H1 (cell line): ENCODE data around the gene KLB. TPM values are rescaled to one million over a fixed set of nuclear protein-coding genes. Genes with fewer than 3 reads are reported as not detected.
"Not testable (repeated sequence)": the region's sequence is repeated elsewhere in the genome, so short reads cannot be mapped to it uniquely, and the experiment has no call there.

ENCODE experiments used
- CTCF ChIA-PET: fragments of 300-600 bp; sonication (Branson Sonifier 250); formaldehyde crosslinking; loops from one replicate; lab custom pipeline; 2021; ENCODE audit not compliant: partially characterized antibody; lab: Charles Lee
- POLR2A ChIA-PET: fragments of 300-600 bp; sonication (Branson Sonifier 250); formaldehyde crosslinking; loops from one replicate; lab custom pipeline; 2021; ENCODE audit warnings: inconsistent platforms; ENCODE audit not compliant: partially characterized antibody; lab: Charles Lee
- DNase-seq, 2 experiments: peaks; one replicate each; pipeline versions ENCODE4 v3.0.0 to v3.0.0-alpha.2; 2010 to 2022; ENCODE audit warnings: low spot score in 2 of 2, low read depth in 1 of 2, mixed read lengths in 1 of 2
- FAIRE-seq: peaks from 2 replicates; lab custom pipeline; 2011; peaks lifted over from hg19 to GRCh38; lab: Jason Lieb, UNC
- H2AFZ ChIP-seq: 2 replicates; pipeline ENCODE4 v1.8.1; 2012; ENCODE audit warnings: low read length, inconsistent platforms
- H2AK5ac ChIP-seq: 2 replicates; pipeline ENCODE4 v1.6.1; 2013; ENCODE audit warnings: low read depth, low read length
- H2BK120ac ChIP-seq: replicated peaks from 2 replicates; pipeline ENCODE3; 2013; ENCODE audit warnings: low read depth, low read length, inconsistent platforms
- H2BK12ac ChIP-seq: 2 replicates; pipeline ENCODE4 v1.6.1; 2013; ENCODE audit warnings: low read depth, low read length
- H2BK15ac ChIP-seq: 2 replicates; pipeline ENCODE4 v1.6.1; 2013; ENCODE audit warnings: low read length
- H2BK20ac ChIP-seq: 2 replicates; pipeline ENCODE4 v1.6.1; 2013; ENCODE audit warnings: low read length
- H2BK5ac ChIP-seq: 2 replicates; pipeline ENCODE4 v1.6.1; 2013; ENCODE audit warnings: low read depth, low read length
- H3K14ac ChIP-seq: 2 replicates; pipeline ENCODE4 v1.6.1; 2013; ENCODE audit warnings: inconsistent platforms; ENCODE audit not compliant: insufficient read length
- H3K18ac ChIP-seq: 2 replicates; pipeline ENCODE4 v1.6.1; 2013; ENCODE audit warnings: low read length; ENCODE audit errors: extremely low read depth
- H3K23ac ChIP-seq: 2 replicates; pipeline ENCODE4 v1.6.1; 2013; ENCODE audit warnings: inconsistent platforms; ENCODE audit not compliant: insufficient read length
- H3K23me2 ChIP-seq: 2 replicates; pipeline ENCODE4 v1.6.1; 2013; ENCODE audit warnings: low read depth, low read length
- H3K27ac ChIP-seq: 2 replicates; pipeline ENCODE4 v1.6.1; 2011; ENCODE audit warnings: low read depth, low read length, inconsistent platforms
- H3K27me3 ChIP-seq, 4 experiments: replicated peaks in 1 of 4; 1 replicate in 1 of 4; 2 replicates in 3 of 4; pipeline versions ENCODE4 v1.6.1 to v1.8.1; 2011 to 2013; ENCODE audit warnings: low read length in 3 of 4, mild to moderate bottlenecking in 3 of 4, inconsistent platforms in 2 of 4, mixed read lengths in 2 of 4, moderate library complexity in 1 of 4; ENCODE audit not compliant: control insufficient read depth in 3 of 4, insufficient read depth in 3 of 4; ENCODE audit errors: extremely low read depth in 1 of 4
- H3K36me3 ChIP-seq, 4 experiments: 2 replicates each; pipeline versions ENCODE4 v1.6.1 to v1.8.1; 2011 to 2013; ENCODE audit warnings: mild to moderate bottlenecking in 4 of 4, low read length in 3 of 4, moderate library complexity in 2 of 4, control low read depth in 1 of 4, inconsistent platforms in 1 of 4; ENCODE audit not compliant: insufficient read depth in 4 of 4, control insufficient read depth in 2 of 4
- H3K4ac ChIP-seq: replicated peaks from 2 replicates; pipeline ENCODE3; 2013; ENCODE audit warnings: low read length, low read depth, mixed read lengths, inconsistent platforms; ENCODE audit not compliant: insufficient read length
- H3K4me1 ChIP-seq, 4 experiments: replicated peaks in 1 of 4; 1 replicate in 1 of 4; 2 replicates in 3 of 4; pipeline versions ENCODE4 v1.6.1 to v1.8.1; 2011 to 2013; ENCODE audit warnings: low read length in 3 of 4, inconsistent platforms in 2 of 4, mixed read lengths in 1 of 4; ENCODE audit not compliant: insufficient read depth in 4 of 4, control insufficient read depth in 3 of 4
- H3K4me2 ChIP-seq, 2 experiments: 2 replicates each; pipeline versions ENCODE4 v1.6.1 to v1.8.1; 2011 to 2013; ENCODE audit warnings: low read depth in 2 of 2, low read length in 2 of 2, control low read depth in 1 of 2, inconsistent platforms in 1 of 2, mild to moderate bottlenecking in 1 of 2; ENCODE audit not compliant: insufficient read depth in 1 of 2
- H3K4me3 ChIP-seq, 4 experiments: fragments of 200-600, 300-600 bp in 1 of 4; sonication (generic), shearing (Covaris generic), sonication (Bioruptor Twin) in 1 of 4; 2 replicates each; pipeline versions ENCODE4 v1.5.1 to v1.8.1; 2011 to 2016; ENCODE audit warnings: low read length in 4 of 4, low read depth in 3 of 4, control low read depth in 2 of 4, inconsistent platforms in 2 of 4, mild to moderate bottlenecking in 2 of 4, mixed read lengths in 1 of 4, moderate library complexity in 1 of 4; ENCODE audit not compliant: insufficient read depth in 2 of 4; ENCODE audit errors: extremely low read depth in 1 of 4
- H3K56ac ChIP-seq: replicated peaks from 2 replicates; pipeline ENCODE3; 2013; ENCODE audit warnings: low read depth, mild to moderate bottlenecking, mixed read lengths, low read length, inconsistent platforms; ENCODE audit not compliant: insufficient read length
- H3K79me1 ChIP-seq: 2 replicates; pipeline ENCODE4 v1.6.1; 2013; ENCODE audit warnings: low read depth, low read length, control low read depth
- H3K79me2 ChIP-seq, 2 experiments: 2 replicates each; pipeline versions ENCODE4 v1.6.1 to v1.8.1; 2012 to 2013; ENCODE audit warnings: low read length in 2 of 2, mild to moderate bottlenecking in 2 of 2, inconsistent platforms in 1 of 2; ENCODE audit not compliant: insufficient read depth in 2 of 2, control insufficient read depth in 1 of 2
- H3K9ac ChIP-seq, 4 experiments: replicated peaks in 1 of 4; 1 replicate in 1 of 4; 2 replicates in 3 of 4; pipeline versions ENCODE4 v1.6.1 to v1.8.1; 2011 to 2013; ENCODE audit warnings: low read depth in 3 of 4, low read length in 3 of 4, control low read depth in 2 of 4, mild to moderate bottlenecking in 2 of 4, moderate library complexity in 2 of 4, inconsistent platforms in 1 of 4; ENCODE audit errors: extremely low read depth in 1 of 4
- H3K9me3 ChIP-seq, 2 experiments: 2 replicates each; pipeline versions ENCODE4 v1.6.1 to v1.8.1; 2012 to 2013; ENCODE audit warnings: mild to moderate bottlenecking in 2 of 2, moderate library complexity in 2 of 2, control low read depth in 1 of 2, inconsistent platforms in 1 of 2, low read depth in 1 of 2, low read length in 1 of 2, mixed read lengths in 1 of 2; ENCODE audit not compliant: insufficient read depth in 2 of 2
- H4K20me1 ChIP-seq, 2 experiments: replicated peaks in 1 of 2; 2 replicates each; pipeline versions ENCODE3 to v1.8.1; 2011 to 2013; ENCODE audit warnings: inconsistent platforms in 2 of 2, low read length in 2 of 2, mild to moderate bottlenecking in 1 of 2; ENCODE audit not compliant: insufficient read depth in 2 of 2, control insufficient read depth in 1 of 2
- H4K5ac ChIP-seq: 2 replicates; pipeline ENCODE4 v1.6.1; 2013; ENCODE audit warnings: low read length, low read depth, mixed read lengths, inconsistent platforms; ENCODE audit not compliant: insufficient read length
- H4K8ac ChIP-seq: 2 replicates; pipeline ENCODE4 v1.8.0; 2013; ENCODE audit warnings: mild to moderate bottlenecking, moderate library complexity, low read length, inconsistent platforms; ENCODE audit not compliant: insufficient read depth; ENCODE audit errors: extremely low read depth
- H4K91ac ChIP-seq: replicated peaks from 2 replicates; pipeline ENCODE3; 2013; ENCODE audit warnings: low read length, mixed read lengths, inconsistent platforms; ENCODE audit not compliant: insufficient read length
- WGBS, 2 experiments: shearing (Covaris generic) in 1 of 2; methylation state at CpG; one replicate each; pipeline versions ENCODE4 v1.1.6 to v1.1.7; 2013 to 2015; ENCODE audit warnings: low lambda C conversion rate in 2 of 2, mixed read lengths in 2 of 2, inconsistent platforms in 1 of 2, low coverage in 1 of 2, missing lambda C conversion rate in 1 of 2; ENCODE audit not compliant: insufficient replicate concordance in 2 of 2, insufficient coverage in 1 of 2, insufficient read length in 1 of 2; ENCODE audit errors: extremely low coverage in 1 of 2, missing lambda C conversion rate in 1 of 2; 5-methylcytosine and 5-hydroxymethylcytosine counted together
- polyA plus RNA-seq, 7 experiments: library from polyadenylated mRNA; depleted of rRNA in 3 of 7; stranded (reverse) in 5 of 7; unstranded in 2 of 7; fragments of >200 nt in 5 of 7; fragments of 200-250 nt in 2 of 7; gene quantifications; 1 replicate in 5 of 7; 2 replicates in 1 of 7; 4 replicates in 1 of 7; pipeline versions ENCODE4 v1.2.1 to v1.2.3, GENCODE V29; 2011 to 2013; ENCODE audit warnings: missing spikeins in 2 of 7, mixed read lengths in 2 of 7
- total RNA-seq: library from RNA; stranded (reverse); fragmentation: NEBNext Ultra II Directional; extraction: Animal tissue kit (Norgen Biotek cat#: 25700); gene quantifications from 2 replicates; pipeline ENCODE4 v1.2.1, GENCODE V29; 2021

The KLB gene
- total and polyA plus RNA-seq, 2 of the 8 experiments (the other 6 are each of a cell fraction or from before 2014, with no cell fraction given) = 0.03 TPM; not detected in 1

GRCh38 chr4:39425297-39425696 is 18.6 kb downstream of the KLB start:
- CTCF ChIA-PET = interaction anchor here (2.8 kb wide), 1 partner anchor 11 kb away, joined by 14 read pairs; no protein-coding TSS in a partner anchor

More at GRCh38 chr4:39425297-39425696, 18.6 kb downstream of the KLB start:
- H3K4me2 ChIP-seq, H3K4me1 ChIP-seq, H3K18ac ChIP-seq, H2BK12ac ChIP-seq, H3K4me3 ChIP-seq, H4K8ac ChIP-seq, H4K5ac ChIP-seq, H3K79me2 ChIP-seq, H3K79me1 ChIP-seq, H2BK15ac ChIP-seq, H4K20me1 ChIP-seq, H3K27ac ChIP-seq, H3K36me3 ChIP-seq, H2BK120ac ChIP-seq, H2BK20ac ChIP-seq, H3K14ac ChIP-seq, POLR2A ChIA-PET, H2AK5ac ChIP-seq, H3K9me3 ChIP-seq, H3K9ac ChIP-seq, H2BK5ac ChIP-seq, FAIRE-seq, H3K23me2 ChIP-seq, H4K91ac ChIP-seq, H3K4ac ChIP-seq, H2AFZ ChIP-seq, DNase-seq, H3K56ac ChIP-seq, H3K27me3 ChIP-seq, H3K23ac ChIP-seq: not testable (repeated sequence)
- 94% methylated on average over 1 of the region's 1 CpG; no CpG with 5 or more reads in 1 of the 2 experiments for whole genome bisulfite sequencing, 2 experiments
